ENCODE data around the gene TPRX1.
"Not testable (repeated sequence)": the region's sequence is repeated elsewhere in the genome, so short reads cannot be mapped to it uniquely, and the experiment has no call there.

The TPRX1 gene

DNA sequence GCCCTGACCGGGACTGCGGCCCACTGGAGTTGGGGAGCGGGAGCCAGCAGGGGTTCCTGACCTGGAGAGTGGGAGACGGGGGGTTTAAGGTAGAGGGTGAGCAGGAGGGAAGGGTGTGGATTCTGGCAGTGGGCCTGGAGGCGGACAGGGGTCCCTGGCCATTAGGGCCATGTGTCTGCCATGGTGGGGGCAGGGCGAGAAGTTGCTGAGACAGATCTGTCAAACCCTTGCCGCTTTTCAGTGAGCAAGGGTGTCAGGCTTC, 38.1 kb downstream of the TPRX1 start:
- DNase-seq, result no peak

DNA sequence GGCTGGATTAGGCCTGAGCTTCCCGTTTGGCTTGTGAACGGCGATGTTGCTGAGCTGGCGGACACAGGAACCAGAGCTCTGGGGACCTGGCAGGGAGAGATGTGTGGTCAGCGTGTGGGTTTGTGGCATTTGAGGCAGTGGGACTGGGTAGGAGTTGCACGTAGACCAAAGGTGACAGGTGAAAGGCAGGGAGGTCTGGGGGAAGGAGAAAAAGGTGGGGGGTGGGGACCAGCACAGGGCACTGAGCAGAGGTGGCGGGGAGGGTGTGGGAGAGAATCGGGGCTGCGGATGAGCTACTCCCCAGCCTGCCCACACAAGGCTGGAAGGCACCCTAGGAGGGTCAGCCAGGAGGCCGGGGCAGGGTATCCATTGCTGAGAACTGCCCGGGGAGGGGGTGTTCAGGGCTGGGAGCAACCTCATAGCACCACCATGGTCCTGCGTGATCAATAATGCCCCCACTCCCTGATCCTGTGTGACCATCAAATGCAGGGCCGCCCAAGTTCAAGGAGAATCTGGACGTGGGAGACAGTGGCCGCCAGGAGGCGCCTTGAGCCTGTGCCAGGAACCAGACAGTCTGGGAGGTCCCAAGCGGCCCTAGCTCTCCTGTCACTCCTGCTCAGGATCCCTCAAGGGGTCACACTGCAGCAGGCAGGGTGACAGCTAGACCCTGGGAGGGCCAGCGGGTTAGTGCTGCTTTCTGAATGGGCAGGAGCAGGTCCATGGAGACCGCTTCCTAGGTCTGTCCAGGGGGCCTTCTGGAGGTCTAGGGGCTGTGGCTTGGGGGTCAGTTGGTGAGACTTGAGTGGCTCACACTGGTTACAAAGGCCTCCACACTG, 38.6 kb downstream of the TPRX1 start:
- peak; percentile 29 for DNase-seq

DNA sequence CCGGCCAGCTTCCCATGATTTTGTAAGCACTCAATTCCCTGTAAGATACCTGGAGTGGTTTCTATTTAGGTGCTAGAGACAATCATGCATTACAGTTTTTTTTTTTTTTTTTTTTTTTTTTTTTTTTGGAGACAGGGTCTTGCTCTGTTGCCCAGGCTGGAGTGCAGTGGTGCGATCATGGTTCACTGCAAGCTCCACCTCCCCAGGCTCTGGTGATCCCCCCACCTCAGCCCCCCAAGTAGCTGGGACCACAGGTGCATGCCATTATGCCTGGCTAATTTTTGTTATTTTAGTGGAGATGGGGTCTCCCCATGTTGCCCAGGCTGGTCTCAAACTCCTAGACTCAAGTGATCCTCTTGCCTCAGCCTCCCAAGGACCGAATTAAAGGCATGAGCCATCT, 39.6 kb downstream of the TPRX1 start:
- not testable (repeated sequence) for DNase-seq

DNA sequence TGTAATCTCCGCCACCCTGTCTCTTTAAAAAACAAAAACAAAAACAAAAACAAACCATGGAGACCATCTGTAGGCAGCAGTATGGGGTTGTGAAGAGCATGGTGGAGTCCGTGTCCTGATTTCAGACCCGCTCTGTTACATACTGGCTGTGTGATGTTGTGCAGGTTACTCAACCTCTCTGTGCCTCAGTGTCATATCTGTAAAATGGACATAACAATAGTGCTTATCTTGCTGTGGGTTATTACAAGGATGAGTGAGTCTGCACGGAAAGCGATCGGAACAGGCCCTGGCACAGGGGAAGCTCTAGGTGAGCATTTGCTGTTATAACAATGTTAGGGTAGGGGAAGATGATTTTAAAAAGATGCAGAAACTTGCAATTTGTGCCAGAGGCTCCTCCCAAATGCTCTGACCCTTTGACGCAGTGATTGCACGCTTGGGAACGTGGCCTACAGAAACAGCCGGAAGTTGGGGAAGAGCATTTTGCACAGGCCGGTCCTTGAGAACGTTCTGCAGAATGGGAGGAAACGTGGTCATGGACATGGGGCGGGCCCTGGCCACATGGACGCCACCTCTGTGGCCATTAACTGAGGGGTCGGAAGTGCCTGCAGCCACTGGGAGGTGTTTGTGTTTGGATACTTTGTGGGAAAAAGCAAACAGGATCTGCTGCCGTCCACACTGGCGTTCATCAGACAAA, 41.6 kb downstream of the TPRX1 start:
- DNase-seq, result no peak

DNA sequence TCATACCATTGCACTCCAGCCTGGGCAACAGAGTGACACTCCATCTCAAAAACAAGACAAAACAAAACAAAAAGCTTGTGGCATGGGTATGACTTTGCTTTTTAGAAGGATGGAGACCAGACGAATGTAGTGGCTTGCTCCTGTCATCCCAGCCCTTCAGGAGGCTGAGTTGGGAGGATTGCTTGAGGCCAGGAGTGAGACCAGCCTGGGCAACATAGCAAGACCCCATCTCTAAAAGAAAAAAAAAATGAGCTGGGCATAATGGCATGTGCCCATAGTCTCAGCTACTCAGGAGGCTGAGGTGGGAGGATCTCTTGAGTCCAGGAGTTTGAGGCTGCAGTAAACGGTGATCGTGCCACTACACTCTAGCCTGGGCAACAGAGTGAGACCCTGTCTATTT, 42.2 kb downstream of the TPRX1 start:
- DNase-seq, result no peak

DNA sequence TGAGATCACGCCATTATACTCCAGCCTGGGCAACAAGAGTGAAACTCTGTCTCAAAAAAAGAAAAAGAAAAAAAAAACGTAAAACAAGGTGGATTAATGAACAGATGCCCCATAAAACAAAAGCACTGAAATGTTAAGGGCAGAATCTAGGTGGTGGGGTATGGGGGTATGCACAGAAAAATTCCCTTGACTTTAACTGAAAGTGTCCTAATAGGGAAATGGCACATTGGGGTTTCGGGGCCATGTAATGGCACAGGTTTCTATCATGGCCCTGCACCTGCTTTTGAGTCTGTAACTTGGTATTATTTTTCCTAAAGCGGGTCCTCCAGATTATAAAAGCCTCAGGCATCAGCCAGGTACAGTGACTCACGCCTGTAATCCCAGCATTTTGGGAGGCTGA, 42.8 kb downstream of the TPRX1 start:
- no peak for DNase-seq

DNA sequence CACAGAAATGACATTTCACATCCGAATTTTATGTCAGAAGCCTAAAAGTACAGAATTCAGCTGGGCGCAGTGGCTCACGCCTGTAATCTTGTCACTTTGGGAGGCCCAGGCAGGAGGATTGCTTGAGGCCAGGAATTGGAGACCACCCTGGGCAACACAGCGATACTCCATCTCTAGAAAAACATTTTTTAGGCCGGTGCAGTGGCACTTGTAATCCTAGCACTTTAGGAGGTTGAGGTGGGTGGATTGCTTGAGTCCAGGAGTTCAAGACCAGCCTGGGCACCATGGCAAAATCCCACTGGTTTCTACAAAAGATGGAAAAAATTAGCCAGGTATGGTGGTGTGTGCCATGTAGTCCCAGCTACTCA, 43.7 kb downstream of the TPRX1 start:
- no peak for DNase-seq

DNA sequence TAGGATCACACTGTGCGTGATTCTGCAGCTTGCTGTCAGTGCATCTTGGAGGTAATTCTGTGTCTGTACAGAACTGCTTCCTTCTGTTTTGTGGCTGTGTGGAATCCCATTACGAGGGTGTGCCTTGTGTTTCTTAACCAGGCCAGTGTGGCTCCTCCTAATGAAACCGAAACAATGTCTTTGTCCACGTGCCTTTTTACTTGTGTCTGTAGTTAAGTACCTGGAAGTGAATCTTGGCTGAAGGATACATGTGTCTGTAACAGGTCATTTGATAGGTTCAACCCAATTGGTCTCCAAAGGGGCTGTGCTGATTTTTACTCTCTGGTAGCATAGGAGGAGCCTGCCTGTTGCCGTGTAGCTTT, 45.9 kb downstream of the TPRX1 start:
- DNase-seq, result no peak

DNA sequence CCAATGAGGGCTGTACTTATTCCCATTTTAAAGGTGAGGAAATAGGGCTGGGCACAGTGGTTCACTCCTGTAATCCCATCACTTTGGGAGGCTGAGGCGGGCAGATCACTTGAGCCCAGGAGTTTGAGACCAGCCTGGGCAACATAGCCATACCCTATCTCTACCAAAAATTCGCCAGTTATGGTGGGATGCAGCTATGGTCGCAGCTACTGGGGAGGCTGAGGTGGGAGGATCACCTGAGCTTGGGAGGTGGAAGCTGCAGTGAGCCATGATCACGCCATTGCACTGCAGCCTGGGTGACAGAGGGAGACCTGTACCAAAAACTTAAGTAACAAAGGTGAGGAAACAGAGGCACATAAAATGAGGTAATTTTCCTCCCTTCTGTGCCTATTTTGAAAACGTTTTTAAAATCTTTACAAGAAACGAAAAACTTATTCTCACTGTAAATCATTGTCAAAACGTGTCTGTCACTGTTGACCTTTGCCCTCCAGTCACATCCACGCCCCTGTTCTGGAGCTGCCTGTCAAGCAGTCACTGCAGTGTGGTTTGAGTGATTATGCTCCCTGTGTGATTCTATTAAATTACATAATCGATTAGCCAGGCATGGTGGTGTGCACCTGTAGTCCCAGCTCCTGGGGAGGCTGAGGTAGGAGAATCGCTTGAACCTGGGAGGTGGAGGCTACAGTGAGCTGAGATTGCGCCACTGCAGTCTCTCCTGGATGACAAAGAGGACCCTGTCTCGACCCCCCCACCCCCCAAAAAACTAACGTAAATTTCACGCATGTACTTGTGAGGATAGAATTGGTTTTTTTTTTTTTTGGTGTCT, 46.5 kb downstream of the TPRX1 start:
- DNase-seq, result no peak

DNA sequence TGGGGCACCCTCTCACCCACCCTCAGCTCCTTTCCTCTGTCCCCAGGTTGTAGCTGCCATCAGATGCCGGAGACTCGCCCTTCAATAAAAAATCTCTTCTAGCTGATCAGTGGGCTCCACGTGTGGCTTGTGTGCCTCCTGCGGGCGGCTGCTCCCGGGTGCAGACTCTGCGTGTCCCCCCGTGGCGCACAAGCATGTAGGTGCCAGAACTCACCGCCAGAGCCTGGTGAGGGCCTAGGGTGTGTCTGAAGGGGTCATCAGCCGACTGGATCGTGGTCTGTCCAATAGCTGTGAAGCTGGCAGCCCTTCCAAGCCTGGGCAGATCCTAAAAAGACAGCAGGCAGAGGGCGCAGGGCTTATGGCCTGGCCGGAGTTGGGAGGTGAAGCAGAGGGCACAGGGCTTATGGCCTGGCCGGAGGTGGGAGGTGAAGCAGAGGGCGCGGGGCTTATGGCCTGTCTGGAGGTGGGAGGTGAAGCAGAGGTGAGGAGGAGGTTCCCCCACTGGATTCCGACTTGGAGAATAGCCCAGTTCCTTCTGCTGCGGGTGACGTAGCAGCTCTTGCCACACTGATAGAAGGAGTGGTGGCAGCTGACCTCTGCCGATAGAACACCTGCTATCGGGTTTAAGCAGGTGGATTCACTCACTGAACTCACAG, 47.3 kb downstream of the TPRX1 start:
- no peak for DNase-seq

DNA sequence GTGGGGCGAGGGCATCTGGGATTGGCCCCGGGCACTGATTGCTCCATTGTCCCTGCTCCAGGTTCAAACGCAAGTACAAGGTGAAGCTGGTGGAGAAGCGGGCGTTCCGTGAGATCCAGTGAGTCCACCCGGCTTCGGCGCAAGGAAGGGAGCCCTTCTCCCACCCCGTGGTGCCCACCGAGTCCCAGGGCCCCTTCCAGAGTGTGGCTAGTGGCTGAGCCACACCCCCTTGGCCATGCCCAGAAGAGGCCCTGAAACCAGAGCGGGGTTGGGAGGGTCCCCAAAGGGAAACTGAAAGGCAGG, 47.8 kb downstream of the TPRX1 start:
- no peak for DNase-seq

DNA sequence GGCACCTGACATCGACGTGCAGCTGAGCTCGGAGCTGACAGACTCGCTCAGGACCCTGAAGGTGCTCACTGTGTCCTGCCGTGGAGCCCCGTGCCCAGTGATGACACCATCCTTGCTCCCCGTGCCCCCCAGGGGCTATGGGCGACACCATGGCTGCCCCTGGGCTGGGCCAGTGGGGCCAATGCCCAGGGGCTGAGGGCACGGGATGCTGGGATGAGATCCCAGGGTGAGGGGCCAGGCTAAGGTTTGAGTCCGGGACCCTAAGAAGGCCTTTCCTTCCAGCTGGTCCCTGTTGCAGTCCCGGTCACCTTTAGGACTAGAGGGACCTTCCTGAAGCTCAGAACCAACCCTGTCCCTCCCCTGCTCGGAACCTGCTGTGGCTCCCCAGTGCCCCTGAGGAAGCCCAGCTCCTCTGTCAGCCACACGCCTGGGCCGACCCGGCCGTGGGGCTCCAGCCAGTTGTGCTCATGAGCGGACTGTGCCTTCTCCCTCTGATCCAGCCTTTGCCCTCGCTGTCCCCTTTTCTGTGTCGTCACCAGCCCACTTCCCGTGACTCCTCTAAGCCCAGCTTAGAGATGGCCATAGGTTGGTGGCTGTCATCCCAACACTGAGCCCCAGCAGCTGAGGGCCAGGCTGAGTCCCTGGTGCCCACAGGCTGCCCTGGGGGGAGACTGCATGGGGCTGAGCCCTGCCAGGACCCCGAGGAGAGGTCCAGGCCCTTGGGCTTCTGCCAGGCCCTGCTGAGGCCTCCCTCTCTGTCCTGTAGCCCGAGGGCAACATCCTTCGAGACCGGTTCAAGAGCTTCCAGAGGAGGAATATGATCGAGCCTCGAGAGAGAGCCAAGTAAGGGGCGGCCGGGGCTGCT, 48.4 kb downstream of the TPRX1 start:
- no peak for DNase-seq

DNA sequence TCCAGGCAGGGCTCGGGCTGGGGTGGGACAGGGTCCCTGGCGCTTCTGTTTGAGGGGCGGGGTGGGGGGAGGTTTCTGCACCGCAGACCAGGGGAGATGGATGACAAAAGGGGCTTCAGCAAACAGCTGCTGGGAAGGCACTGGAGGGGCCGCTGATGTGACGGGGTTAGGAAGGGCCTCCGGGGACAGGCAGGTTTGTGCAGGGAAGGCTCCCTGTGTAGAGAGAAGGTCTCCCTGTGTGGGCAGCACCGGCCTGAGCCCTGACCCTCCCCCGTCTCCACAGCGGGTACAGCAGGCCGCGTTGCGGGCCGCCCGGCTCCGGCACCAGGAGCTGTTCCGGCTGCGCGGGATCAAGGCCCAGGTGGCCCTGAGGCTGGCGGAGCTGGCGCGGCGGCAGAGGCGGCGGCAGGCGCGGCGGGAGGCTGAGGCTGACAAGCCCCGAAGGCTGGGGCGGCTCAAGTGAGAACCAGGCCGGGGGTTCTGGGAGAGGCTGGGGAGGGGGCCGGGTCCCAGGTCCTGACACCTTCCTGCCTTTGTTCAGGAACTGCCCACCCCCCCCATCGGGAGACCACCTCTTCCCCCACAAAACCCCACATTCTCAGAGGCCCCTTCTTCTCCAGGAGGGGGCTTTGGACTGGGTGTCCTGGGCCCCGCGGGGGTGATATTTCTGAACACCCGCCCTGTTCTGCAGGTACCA, 49.1 kb downstream of the TPRX1 start:
- DNase-seq, result no peak

DNA sequence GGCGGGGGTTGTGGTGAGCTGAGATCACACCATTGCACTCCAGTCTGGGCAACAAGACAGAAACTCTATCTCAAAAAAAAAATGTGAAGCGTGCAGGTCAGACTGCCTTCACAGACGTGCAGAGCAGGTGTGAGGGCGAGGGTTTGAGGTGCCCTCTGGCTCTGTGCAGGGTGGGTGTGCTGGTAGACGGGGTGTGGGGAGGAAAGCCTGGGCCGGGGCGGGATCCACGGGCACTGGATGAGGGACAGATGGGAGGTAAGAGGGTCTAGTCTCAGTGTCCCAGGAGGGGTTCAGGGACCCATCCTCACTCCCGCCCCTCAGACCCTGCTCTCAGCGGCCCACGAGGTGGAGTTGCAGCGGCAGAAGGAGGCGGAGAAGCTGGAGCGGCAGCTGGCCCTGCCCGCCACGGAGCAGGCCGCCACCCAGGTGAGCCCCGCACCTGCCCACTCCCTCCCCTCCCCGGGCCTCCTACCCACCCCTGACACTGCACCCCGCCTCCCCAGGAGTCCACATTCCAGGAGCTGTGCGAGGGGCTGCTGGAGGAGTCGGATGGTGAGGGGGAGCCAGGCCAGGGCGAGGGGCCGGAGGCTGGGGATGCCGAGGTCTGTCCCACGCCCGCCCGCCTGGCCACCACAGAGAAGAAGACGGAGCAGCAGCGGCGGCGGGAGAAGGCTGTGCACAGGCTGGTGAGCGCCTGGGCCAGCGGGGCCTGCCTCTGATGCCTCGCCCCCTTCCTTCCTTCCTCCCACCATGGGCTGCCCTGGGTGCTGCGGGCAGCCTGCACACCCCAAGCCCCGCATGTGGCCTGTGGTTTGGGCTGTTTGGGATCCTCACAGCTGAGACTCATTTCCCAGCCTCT, 49.9 kb downstream of the TPRX1 start:
- DNase-seq, result no peak

DNA sequence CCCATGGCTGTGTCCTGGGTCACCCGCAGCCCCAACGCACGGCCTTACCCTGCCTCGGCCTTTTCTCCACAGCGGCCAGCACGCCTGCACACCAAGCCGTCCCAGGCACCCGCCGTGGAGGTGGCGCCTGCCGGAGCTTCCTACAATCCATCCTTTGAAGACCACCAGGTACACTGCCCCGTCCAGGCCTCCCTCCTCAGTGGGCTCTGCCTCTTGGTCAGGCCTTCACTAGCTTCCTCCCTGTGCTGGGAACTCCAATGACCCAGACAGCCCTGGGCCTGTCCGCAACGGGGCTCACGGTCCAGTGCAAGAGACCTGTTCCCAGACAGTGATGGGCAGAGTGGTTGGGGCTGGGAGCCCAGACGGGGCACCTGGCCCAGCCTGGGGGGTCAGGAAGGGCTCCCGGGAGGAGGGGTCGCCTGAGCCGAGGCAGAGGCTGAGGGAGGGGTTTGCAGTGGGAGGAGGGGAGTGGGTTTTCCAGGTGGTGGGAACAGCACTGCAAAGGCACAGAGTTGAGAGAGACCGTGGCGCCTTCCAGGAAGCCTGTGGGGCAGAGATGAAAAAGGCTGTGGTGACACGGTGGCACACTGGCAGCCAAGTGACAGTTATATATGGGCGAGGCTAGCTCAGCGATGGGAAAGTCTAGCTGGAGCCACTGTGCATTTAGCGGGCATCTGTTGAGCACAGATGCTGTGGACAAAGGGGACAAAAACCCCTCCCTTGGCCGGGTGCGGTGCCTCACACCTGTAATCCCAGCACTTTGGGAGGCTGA, 51.7 kb downstream of the TPRX1 start:
- DNase-seq, result no peak

Measured in NCI-H1436 treated with DMSO at 0.1 percent for 48 hours (cell line).